Tibial artery (tissue), 4 donors: Measurements from ENCODE around the gene IFNE.

Source experiments
- DNase-seq, 2 donors: peaks; one replicate each; pipeline ENCODE4 v3.0.0-alpha.2; 2019
- H3K27ac ChIP-seq, 2 donors: fragments of 200-600 bp; sonication (generic) in 1 of 2; 1 replicate in 1 of 2; 2 replicates in 1 of 2; pipeline ENCODE4 v1.5.1; 2018 to 2019; ENCODE audit warnings: mild to moderate bottlenecking in 1 of 2
- H3K27me3 ChIP-seq, 2 donors: fragments of 200-600 bp; sonication (generic) in 1 of 2; one replicate each; pipeline versions ENCODE4 v1.5.1 to v1.6.0; 2016 to 2019
- H3K36me3 ChIP-seq, 3 donors: fragments of 200-600 bp; sonication (generic) in 2 of 3; one replicate each; pipeline ENCODE4 v1.5.1; 2016 to 2019; ENCODE audit warnings: mild to moderate bottlenecking in 2 of 3
- H3K4me1 ChIP-seq, 4 donors: fragments of 200-600 bp; sonication (generic) in 2 of 4; 1 replicate in 3 of 4; 2 replicates in 1 of 4; pipeline ENCODE4 v1.5.1; 2016 to 2019
- H3K4me3 ChIP-seq, 2 donors: fragments of 200-600 bp; sonication (generic) in 1 of 2; 1 replicate in 1 of 2; 2 replicates in 1 of 2; pipeline ENCODE4 v1.5.1; 2018 to 2019; ENCODE audit warnings: mild to moderate bottlenecking in 2 of 2
- H3K9me3 ChIP-seq, 3 donors: fragments of 200-600 bp; sonication (generic) in 1 of 3; one replicate each; pipeline ENCODE4 v1.5.1; 2016 to 2019
- CTCF ChIP-seq, 2 experiments: fragments of 200-600 bp in 1 of 2; fragments of 450-650 bp in 1 of 2; IDR thresholded peaks; one replicate each; pipeline ENCODE4 v1.5.1; 2017 to 2019; ENCODE audit warnings: antibody characterized with exemption in 2 of 2, mild to moderate bottlenecking in 1 of 2, moderate library complexity in 1 of 2
- intact Hi-C: fragments of 100-400 bp; cut with DNase I; formaldehyde crosslinking; loops from one replicate; pipeline ENCODE4 v1.15.0; 2023; ENCODE audit warnings: low total_unique reads

IFNE gene

GRCh38 chr9:21499912-21500311 lies 17.8 kb upstream of the IFNE start:
- peaks cover 0 to 2% of the 10 kb centered on the region in 2 donors for H3K27me3 ChIP-seq
- no peak for DNase-seq
- TF ChIP-seq CTCF (IDR thresholded peaks at IDR 0.05): no peak
- intact Hi-C loops: no loop called here
- H3K4me3 ChIP-seq: no peak overlapping the region
- H3K4me1 ChIP-seq: no peaks in the 10 kb centered on the region
- H3K9me3 ChIP-seq: no peaks in the 10 kb centered on the region
- no peak overlapping the region for H3K27ac ChIP-seq
- H3K36me3 ChIP-seq: no peaks in the 10 kb centered on the region

DNA sequence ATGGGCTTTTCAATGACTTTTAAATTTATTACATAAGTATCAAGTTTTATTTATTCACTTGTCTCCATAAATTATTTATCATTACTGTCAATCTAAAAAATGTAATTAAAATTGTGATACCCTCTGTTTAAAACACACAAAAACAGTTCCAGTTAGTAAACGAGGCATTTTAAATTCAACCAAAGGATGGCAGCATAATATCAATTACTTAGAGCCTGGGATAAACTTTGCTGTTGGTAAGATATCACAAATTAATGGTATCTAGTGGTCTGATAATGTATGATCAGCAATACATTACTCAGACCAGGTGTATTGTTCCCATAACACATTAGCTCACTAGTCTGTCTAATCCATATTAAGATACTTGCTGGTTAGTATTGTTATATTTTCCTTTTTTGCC lies 9.6 kb upstream of the IFNE start:
- Histone ChIP-seq H3K27me3 (peaks cover 0 to 3% of the 10 kb centered on the region in 2 donors), H3K9me3 (no peaks in the 10 kb centered on the region), H3K27ac (no peak overlapping the region), H3K4me1 (no peaks in the 10 kb centered on the region), H3K36me3 (no peaks in the 10 kb centered on the region), H3K4me3 (no peak overlapping the region)
- no peak for DNase-seq
- no peak for TF ChIP-seq CTCF (IDR thresholded peaks at IDR 0.05)
- intact Hi-C loops: no loop called here

GRCh38 chr9:21481470-21482056 lies 550 bp downstream of the IFNE start:
- H3K4me3 ChIP-seq: no peak overlapping the region
- no peaks in the 10 kb centered on the region for H3K4me1 ChIP-seq
- no peaks in the 10 kb centered on the region for H3K27me3 ChIP-seq
- no peak for DNase-seq
- intact Hi-C loops: no loop called here
- TF ChIP-seq CTCF (IDR thresholded peaks at IDR 0.05): no peak
- H3K9me3 ChIP-seq: no peaks in the 10 kb centered on the region
- H3K36me3 ChIP-seq: no peaks in the 10 kb centered on the region
- no peak overlapping the region for H3K27ac ChIP-seq

DNA sequence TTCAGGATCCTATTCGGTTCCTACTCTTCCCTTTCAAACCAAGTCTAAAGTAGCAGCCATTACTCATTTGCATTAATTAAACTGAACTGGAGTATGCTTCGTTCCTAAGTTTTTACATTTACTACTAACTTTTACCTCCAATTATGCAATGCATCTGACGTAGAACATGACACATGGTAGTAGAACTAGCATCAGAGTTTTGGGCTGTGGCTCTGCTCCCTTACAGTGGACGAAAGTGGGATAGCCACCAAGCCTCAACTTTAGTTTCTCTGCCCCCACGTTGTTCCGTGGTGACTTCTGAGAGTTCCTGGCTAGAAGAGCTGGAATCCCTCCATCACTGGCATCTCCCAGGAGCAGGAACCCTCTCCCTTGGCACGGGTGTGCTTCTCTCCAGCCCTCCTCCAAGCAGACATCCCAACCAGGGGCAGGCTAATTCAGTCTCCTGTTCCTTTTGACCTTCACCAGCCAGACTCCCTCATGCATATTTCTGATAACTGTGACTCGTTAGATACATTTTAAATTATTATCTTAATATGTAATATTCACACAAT lies 2.9 kb downstream of the IFNE start:
- no peaks in the 10 kb centered on the region for H3K36me3 ChIP-seq
- no peaks in the 10 kb centered on the region for H3K9me3 ChIP-seq
- no peaks in the 10 kb centered on the region for H3K4me1 ChIP-seq
- no peak for DNase-seq
- no peak overlapping the region for H3K4me3 ChIP-seq
- no peak overlapping the region for H3K27ac ChIP-seq
- H3K27me3 ChIP-seq: no peaks in the 10 kb centered on the region
- intact Hi-C loops: no loop called here
- TF ChIP-seq CTCF (IDR thresholded peaks at IDR 0.05): no peak

DNA sequence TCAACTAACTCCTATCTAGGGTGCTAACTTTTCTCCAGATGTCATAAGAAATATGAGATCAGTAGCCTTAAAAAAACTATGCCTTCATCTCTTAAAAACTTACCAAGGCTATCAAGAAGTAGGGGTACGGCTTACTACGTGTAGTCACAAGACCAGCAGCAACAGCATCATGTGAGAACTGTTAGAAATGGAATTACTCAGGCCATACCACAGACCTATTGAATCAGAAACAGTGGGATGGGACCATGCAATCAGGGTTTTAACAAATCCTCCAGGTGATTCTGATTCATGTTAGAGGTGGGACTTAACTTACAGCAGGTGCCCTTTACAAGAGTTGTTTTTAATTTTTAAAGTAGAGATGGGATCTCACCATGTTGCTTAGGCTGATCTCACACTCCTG lies 4.6 kb downstream of the IFNE start:
- intact Hi-C loops: no loop called here

More for the DNA sequence above, 4.6 kb downstream of the IFNE start:
- Histone ChIP-seq H3K36me3 (no peaks in the 10 kb centered on the region), H3K27me3 (no peaks in the 10 kb centered on the region), H3K4me1 (no peaks in the 10 kb centered on the region), H3K9me3 (no peaks in the 10 kb centered on the region), H3K27ac (no peak overlapping the region), H3K4me3 (no peak overlapping the region)
- TF ChIP-seq CTCF (IDR thresholded peaks at IDR 0.05): no peak
- no peak for DNase-seq
